SIG-M5 treated with dmso at 0.1 percent for 504 hours (cell line): ENCODE results near the gene UBN2.
"Not testable (repeated sequence)": the region's sequence is repeated elsewhere in the genome, so short reads cannot be mapped to it uniquely, and the experiment has no call there.

Experiments used
- DNase-seq: peaks from one replicate; lab custom pipeline; 2025; ENCODE audit not compliant: unreplicated experiment; lab: John Stamatoyannopoulos, UW

Gene UBN2

GRCh38 chr7:139294241-139294640 lies 63.2 kb downstream of the UBN2 start:
- no peak for DNase-seq

- DNase-seq = no peak
These were observed 64.0 kb downstream of the UBN2 start for GRCh38 chr7:139294951-139295575.

GRCh38 chr7:139297795-139298194 lies 66.8 kb downstream of the UBN2 start:
- no peak for DNase-seq

- DNase-seq = no peak
These were observed 68.3 kb downstream of the UBN2 start for GRCh38 chr7:139299296-139299695.

- no peak for DNase-seq
These were observed 69.4 kb downstream of the UBN2 start for GRCh38 chr7:139300390-139300789.

GRCh38 chr7:139304517-139304916 lies 73.5 kb downstream of the UBN2 start:
- no peak for DNase-seq

- DNase-seq = no peak
These were observed 87.0 kb downstream of the UBN2 start for GRCh38 chr7:139317939-139318505.

GRCh38 chr7:139321071-139321745 lies 90.2 kb downstream of the UBN2 start:
- DNase-seq = peak; percentile 43

- not testable (repeated sequence) for DNase-seq
These were observed 93.7 kb downstream of the UBN2 start for GRCh38 chr7:139324709-139325108.

GRCh38 chr7:139328375-139328774 lies 97.3 kb downstream of the UBN2 start:
- no peak for DNase-seq

- DNase-seq = no peak
These were observed 98.1 kb downstream of the UBN2 start for GRCh38 chr7:139329119-139329518.

GRCh38 chr7:139330333-139331030 lies 99.4 kb downstream of the UBN2 start:
- DNase-seq = no peak

GRCh38 chr7:139332697-139333359 lies 101.8 kb downstream of the UBN2 start:
- no peak for DNase-seq

GRCh38 chr7:139333443-139333842 lies 102.4 kb downstream of the UBN2 start:
- not testable (repeated sequence) for DNase-seq

GRCh38 chr7:139334399-139335150 lies 103.5 kb downstream of the UBN2 start:
- DNase-seq = no peak

- DNase-seq = no peak
These were observed 108.0 kb downstream of the UBN2 start for GRCh38 chr7:139339025-139339424.

GRCh38 chr7:139339698-139340036 lies 108.6 kb downstream of the UBN2 start:
- DNase-seq = no peak

- peak; percentile 100 for DNase-seq
These were observed 109.2 kb downstream of the UBN2 start for GRCh38 chr7:139340037-139340807.

GRCh38 chr7:139340808-139341057 lies 109.7 kb downstream of the UBN2 start:
- DNase-seq = no peak

- peak; percentile 88 for DNase-seq
These were observed 110.2 kb downstream of the UBN2 start, which contains the start of gene FMC1 for GRCh38 chr7:139341058-139341775. TSS of gene FMC1 (plus strand) at chr7:139341337. CDS start at chr7:139341385, 48 bp downstream.
